Measurements from ENCODE around the gene SNX32. TPM values are rescaled to one million over a fixed set of nuclear protein-coding genes. Genes with fewer than 3 reads are reported as not detected.

The SNX32 gene
- total RNA-seq, 2 donors from 2014 or later = 0.52 to 0.65 TPM

Other genes with a start within 250 kb of the SNX32 start
- under 1 TPM; 0.65 to 0.71 TPM for gene KCNK7, start 238.2 kb upstream of the SNX32 start, total RNA-seq
- gene MAP3K11, start 219.7 kb upstream of the SNX32 start, total RNA-seq = 10 to 100 TPM; 39.1 to 46.3 TPM
- gene PCNX3, start 218.2 kb upstream of the SNX32 start, total RNA-seq = 10 to 100 TPM; 21.3 to 22.6 TPM
- gene SIPA1, start 195.9 kb upstream of the SNX32 start, total RNA-seq = 10 to 100 TPM; 62.9 to 64.2 TPM
- 10 to 100 TPM; 57.6 to 80.8 TPM for gene RELA, start 171.0 kb upstream of the SNX32 start, total RNA-seq
- 10 to 100 TPM; 62.3 to 65.0 TPM for gene KAT5, start 121.7 kb upstream of the SNX32 start, total RNA-seq
- gene RNASEH2C, start 113.2 kb upstream of the SNX32 start, total RNA-seq = 10 to 100 TPM; 43.7 to 45.0 TPM
- gene AP5B1, start 53.0 kb upstream of the SNX32 start, total RNA-seq = 10 to 100 TPM; 10.7 to 15.3 TPM
- not detected for gene OVOL1, start 46.9 kb upstream of the SNX32 start, total RNA-seq
- gene CFL1, start 24.2 kb downstream of the SNX32 start, total RNA-seq = 100 to 1,000 TPM; 697 to 707 TPM
- gene MUS81, start 26.5 kb downstream of the SNX32 start, total RNA-seq = 10 to 100 TPM; 41.8 to 48.2 TPM
- 100 to 1,000 TPM; 111 to 131 TPM for gene EFEMP2, start 38.8 kb downstream of the SNX32 start, total RNA-seq
- 1 to 10 TPM; 1.4 to 1.8 TPM for gene CTSW, start 45.9 kb downstream of the SNX32 start, total RNA-seq
- gene FIBP, start 54.5 kb downstream of the SNX32 start, total RNA-seq = 10 to 100 TPM; 39.7 to 40.8 TPM
- 10 to 100 TPM; 31.8 to 36.7 TPM for gene CCDC85B, start 56.7 kb downstream of the SNX32 start, total RNA-seq
- gene FOSL1, start 66.4 kb downstream of the SNX32 start, total RNA-seq = 10 to 100 TPM in 1 of 2 donors, 1 to 10 TPM in 1; 7.4 to 38.7 TPM
- gene C11orf68, start 85.1 kb downstream of the SNX32 start, total RNA-seq = 10 to 100 TPM; 35.7 to 36.0 TPM
- gene DRAP1, start 85.5 kb downstream of the SNX32 start, total RNA-seq = 10 to 100 TPM; 76.0 to 92.2 TPM
- gene TSGA10IP, start 111.5 kb downstream of the SNX32 start, total RNA-seq = not detected
- 10 to 100 TPM; 41.1 to 46.2 TPM for gene SART1, start 127.8 kb downstream of the SNX32 start, total RNA-seq
- gene EIF1AD, start 168.2 kb downstream of the SNX32 start, total RNA-seq = 10 to 100 TPM; 24.8 to 24.9 TPM
- gene BANF1, start 168.5 kb downstream of the SNX32 start, total RNA-seq = 100 to 1,000 TPM; 115 to 119 TPM
- under 1 TPM in 1 of 2 donors, not detected in 1; 0.56 TPM for gene CST6, start 178.0 kb downstream of the SNX32 start, total RNA-seq
- 1 to 10 TPM in 1 of 2 donors, under 1 TPM in 1; 0.24 to 1.1 TPM for gene CATSPER1, start 192.5 kb downstream of the SNX32 start, total RNA-seq
- 1 to 10 TPM in 1 of 2 donors, under 1 TPM in 1; 0.74 to 1.2 TPM for gene GAL3ST3, start 215.2 kb downstream of the SNX32 start, total RNA-seq
- gene SF3B2, start 218.4 kb downstream of the SNX32 start, total RNA-seq = 100 to 1,000 TPM; 117 to 140 TPM
- gene PACS1, start 236.3 kb downstream of the SNX32 start, total RNA-seq = 10 to 100 TPM; 65.1 to 84.1 TPM

Data from posterior vena cava (tissue), 2 donors.